ENCODE data around the gene EFCAB12. TPM values are rescaled to one million over a fixed set of nuclear protein-coding genes. Genes with fewer than 3 reads are reported as not detected.
A peak's percentile ranks its signal among the peaks of the same experiment; 100 is the strongest.

The EFCAB12 gene
- total RNA-seq, 1 experiment from 2014 or later, result 0.54 TPM

DNA sequence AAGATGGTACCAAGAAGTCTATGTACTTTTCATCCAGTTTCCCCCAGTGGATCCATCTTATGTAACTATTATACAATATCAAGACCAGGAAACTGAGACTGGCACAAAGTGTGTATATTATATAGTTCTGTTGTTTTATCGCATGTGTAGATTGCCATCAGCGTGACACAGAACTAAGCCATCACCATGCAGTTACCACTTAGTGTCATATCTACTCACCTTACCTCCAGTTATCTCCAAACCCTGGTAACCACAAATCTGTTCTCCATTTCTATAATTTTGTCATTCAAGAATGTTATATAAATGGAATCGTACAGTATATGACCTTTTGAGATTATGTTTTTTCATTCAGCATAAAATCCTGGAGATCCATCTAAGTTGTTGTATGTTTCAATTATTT is 34.7 kb upstream of the EFCAB12 start:
- no peak for TF ChIP-seq REST (IDR thresholded peaks at IDR 0.05; ENCODE audit: insufficient read depth in 1 of 2, low read depth in 2 of 2, low read length in 1 of 2)
- no peak for TF ChIP-seq CTCF (IDR thresholded peaks at IDR 0.05)
- TF ChIP-seq SIN3A (IDR thresholded peaks at IDR 0.05; ENCODE audit: borderline replicate concordance, insufficient read depth, low read depth, low read length), result no peak
- no peak for TF ChIP-seq POLR2AphosphoS5 (IDR thresholded peaks at IDR 0.05; ENCODE audit: low read depth, low read length)
- TF ChIP-seq TCF7L2 (IDR thresholded peaks at IDR 0.05; ENCODE audit: low read depth, low read length), result no peak
- Histone ChIP-seq H3K27me3 (ENCODE audit: control insufficient read depth, insufficient read depth, low read length) (no peaks in the 10 kb centered on the region), H3K27ac (ENCODE audit: low read length) (no peak overlapping the region), H3K4me1 (ENCODE audit: control insufficient read depth, insufficient read depth, low read length) (0 out of 2 replicates have a peak, but pooled peaks cover 5% of the 10 kb centered on the region), H3K36me3 (ENCODE audit: control insufficient read depth, insufficient read depth, low read length) (0 out of 2 replicates have a peak, but pooled peaks cover 4% of the 10 kb centered on the region), H3K4me3 (ENCODE audit: low read depth in 2 of 2, low read length in 2 of 2) (no peak overlapping the region), H3K9me3 (ENCODE audit: control insufficient read depth, insufficient read depth, low read depth, low read length) (no peaks in the 10 kb centered on the region)
- BruUV-seq (replicated peaks), result no TSS peak
- ChIA-PET CTCF (no interaction called here), POLR2A (no interaction called here)
- in situ Hi-C loops (cut with HindIII; ENCODE audit: low pct_unique_long_range_greater_than_20kb, low sequenced_read_pairs) (no loop called here), intact Hi-C loops (cut with micrococcal nuclease; ENCODE audit: unreplicated experiment) (no loop called here)
- ATAC-seq, result no peak
- no peak for DNase-seq (ENCODE audit: low read depth, low spot score)

- in situ Hi-C loops (cut with HindIII; ENCODE audit: low pct_unique_long_range_greater_than_20kb, low sequenced_read_pairs), result no loop called here
These were observed 34.0 kb upstream of the EFCAB12 start for GRCh38 chr3:129462361-129462968.

GRCh38 chr3:129461461-129462146 is 33.2 kb upstream of the EFCAB12 start:
- 0 out of 2 replicates have a peak, but pooled peaks cover 4% of the 10 kb centered on the region for H3K36me3 ChIP-seq (ENCODE audit: control insufficient read depth, insufficient read depth, low read length)
- no peak overlapping the region for H3K4me3 ChIP-seq (ENCODE audit: low read depth in 2 of 2, low read length in 2 of 2)
- intact Hi-C loops (cut with micrococcal nuclease; ENCODE audit: unreplicated experiment), result no loop called here
- ChIA-PET CTCF (no interaction called here), POLR2A (no interaction called here)
- no peaks in the 10 kb centered on the region for H3K27me3 ChIP-seq (ENCODE audit: control insufficient read depth, insufficient read depth, low read length)
- BruUV-seq (replicated peaks), result no TSS peak
- TF ChIP-seq SIN3A (IDR thresholded peaks at IDR 0.05; ENCODE audit: borderline replicate concordance, insufficient read depth, low read depth, low read length), result no peak
- TF ChIP-seq POLR2AphosphoS5 (IDR thresholded peaks at IDR 0.05; ENCODE audit: low read depth, low read length), result no peak
- TF ChIP-seq REST (IDR thresholded peaks at IDR 0.05; ENCODE audit: insufficient read depth in 1 of 2, low read depth in 2 of 2, low read length in 1 of 2), result no peak
- no peak for TF ChIP-seq CTCF (IDR thresholded peaks at IDR 0.05)
- TF ChIP-seq TCF7L2 (IDR thresholded peaks at IDR 0.05; ENCODE audit: low read depth, low read length), result no peak
- no peaks in the 10 kb centered on the region for H3K9me3 ChIP-seq (ENCODE audit: control insufficient read depth, insufficient read depth, low read depth, low read length)
- peak; percentile 52; the same call in 1 of the 2 replicates for ATAC-seq
- 0 out of 2 replicates have a peak, but pooled peaks cover 5% of the 10 kb centered on the region for H3K4me1 ChIP-seq (ENCODE audit: control insufficient read depth, insufficient read depth, low read length)
- in situ Hi-C loops (cut with HindIII; ENCODE audit: low pct_unique_long_range_greater_than_20kb, low sequenced_read_pairs), result no loop called here
- H3K27ac ChIP-seq (ENCODE audit: low read length), result no peak overlapping the region
- no peak for DNase-seq (ENCODE audit: low read depth, low spot score)

More at GRCh38 chr3:129462361-129462968, 34.0 kb upstream of the EFCAB12 start:
- Histone ChIP-seq H3K9me3 (ENCODE audit: control insufficient read depth, insufficient read depth, low read depth, low read length) (no peaks in the 10 kb centered on the region), H3K27me3 (ENCODE audit: control insufficient read depth, insufficient read depth, low read length) (no peaks in the 10 kb centered on the region), H3K36me3 (ENCODE audit: control insufficient read depth, insufficient read depth, low read length) (0 out of 2 replicates have a peak, but pooled peaks cover 4% of the 10 kb centered on the region), H3K4me1 (ENCODE audit: control insufficient read depth, insufficient read depth, low read length) (0 out of 2 replicates have a peak, but pooled peaks cover 5% of the 10 kb centered on the region), H3K27ac (ENCODE audit: low read length) (no peak overlapping the region), H3K4me3 (ENCODE audit: low read depth in 2 of 2, low read length in 2 of 2) (no peak overlapping the region)
- ATAC-seq (no peak), DNase-seq (ENCODE audit: low read depth, low spot score) (no peak)
- BruUV-seq (replicated peaks), result no TSS peak
- intact Hi-C loops (cut with micrococcal nuclease; ENCODE audit: unreplicated experiment), result no loop called here
- TF ChIP-seq TCF7L2 (IDR thresholded peaks at IDR 0.05; ENCODE audit: low read depth, low read length) (no peak), POLR2AphosphoS5 (IDR thresholded peaks at IDR 0.05; ENCODE audit: low read depth, low read length) (no peak)
- ChIA-PET CTCF (no interaction called here), POLR2A (no interaction called here)

All from Panc1 (cell line).